Fibroblast of lung (primary cell): ENCODE data around the gene USP17L26.
"Not testable (repeated sequence)": the region's sequence is repeated elsewhere in the genome, so short reads cannot be mapped to it uniquely, and the experiment has no call there.

Experiments used
- CTCF ChIP-seq, 2 donors: IDR thresholded peaks in 1 of 2; conservative IDR thresholded peaks in 1 of 2; 1 replicate in 1 of 2; 2 replicates in 1 of 2; pipeline ENCODE4 v1.5.1; 2011 to 2012; ENCODE audit warnings: low read length in 2 of 2, control low read depth in 1 of 2, inconsistent platforms in 1 of 2, low read depth in 1 of 2, mild to moderate bottlenecking in 1 of 2
- EZH2 ChIP-seq: IDR thresholded peaks from 2 replicates; pipeline ENCODE4 v1.5.1; 2012; ENCODE audit warnings: low read length, control low read depth, mild to moderate bottlenecking; ENCODE audit errors: missing control alignments

GRCh38 chr4:9348593-9348992, 14.1 kb downstream of the USP17L26 start, which contains the start of gene USP17L28:
- not testable (repeated sequence) for TF ChIP-seq CTCF (conservative IDR thresholded peaks at IDR 0.05 in 1 of 2, IDR thresholded peaks at IDR 0.05 in 1 of 2; ENCODE audit: low read depth in 1 of 2, low read length in 2 of 2); EZH2
